Naive thymus-derived CD4-positive, alpha-beta T cell (primary cell): ENCODE measurements around the gene SMYD3. TPM values are rescaled to one million over a fixed set of nuclear protein-coding genes. Genes with fewer than 3 reads are reported as not detected.

Experiments used
- ATAC-seq: fragments of 150-1000 bp; cut with Tn5 transposase; 2 replicates; pipeline ENCODE4 v1.10.0; 2021; ENCODE audit warnings: mild to moderate bottlenecking, moderate library complexity
- CTCF ChIA-PET: fragments of 350-600 bp; sonication (Branson Sonifier 250); formaldehyde crosslinking; loops from one replicate; lab custom pipeline; 2021; ENCODE audit warnings: antibody characterized with exemption; lab: Charles Lee
- POLR2A ChIA-PET: fragments of 350-600 bp; sonication (Branson Sonifier 250); formaldehyde crosslinking; loops from one replicate; lab custom pipeline; 2021; ENCODE audit warnings: antibody characterized with exemption, inconsistent platforms; lab: Charles Lee
- DNase-seq, 9 donors: peaks; one replicate each; pipeline versions ENCODE4 v3.0.0 to v3.0.0-alpha.2; 2020 to 2022; ENCODE audit warnings: mixed read lengths in 1 of 9
- H3K27ac ChIP-seq: one replicate; pipeline ENCODE4 v1.7.0; 2013; ENCODE audit warnings: mild to moderate bottlenecking, low read depth, low read length, moderate library complexity
- H3K27me3 ChIP-seq, 2 donors: one replicate each; pipeline ENCODE4 v1.7.0; 2013; ENCODE audit warnings: low read length in 2 of 2, mild to moderate bottlenecking in 2 of 2, moderate library complexity in 2 of 2; ENCODE audit not compliant: control insufficient read depth in 2 of 2, insufficient read depth in 2 of 2
- H3K36me3 ChIP-seq, 3 experiments: 1 replicate in 2 of 3; 2 replicates in 1 of 3; pipeline ENCODE4 v1.7.0; 2013; ENCODE audit warnings: low read length in 3 of 3, mild to moderate bottlenecking in 3 of 3, moderate library complexity in 1 of 3; ENCODE audit not compliant: insufficient read depth in 3 of 3, control insufficient read depth in 2 of 3
- H3K4me1 ChIP-seq, 2 donors: one replicate each; pipeline ENCODE4 v1.7.0; 2013; ENCODE audit warnings: low read length in 2 of 2, mild to moderate bottlenecking in 2 of 2, moderate library complexity in 1 of 2; ENCODE audit not compliant: control insufficient read depth in 2 of 2, insufficient read depth in 2 of 2
- H3K4me3 ChIP-seq: 2 replicates; pipeline ENCODE4 v1.7.0; 2013; ENCODE audit warnings: mild to moderate bottlenecking, low read length
- H3K9me3 ChIP-seq, 3 experiments: 1 replicate in 2 of 3; 2 replicates in 1 of 3; pipeline ENCODE4 v1.7.0; 2013; ENCODE audit warnings: low read length in 3 of 3; ENCODE audit not compliant: control insufficient read depth in 2 of 3
- H3K27ac Mint-ChIP-seq, 9 donors: one replicate each; pipeline ENCODE4 v1.8.0; 2020 to 2022; ENCODE audit warnings: mixed read lengths in 9 of 9, mild to moderate bottlenecking in 8 of 9, moderate library complexity in 5 of 9, inconsistent platforms in 2 of 9
- H3K27me3 Mint-ChIP-seq, 5 donors: one replicate each; pipeline ENCODE4 v1.8.0; 2021 to 2022; ENCODE audit warnings: mixed read lengths in 5 of 5, mild to moderate bottlenecking in 1 of 5
- H3K36me3 Mint-ChIP-seq, 5 donors: one replicate each; pipeline ENCODE4 v1.8.0; 2020 to 2022; ENCODE audit warnings: mixed read lengths in 5 of 5, mild to moderate bottlenecking in 3 of 5, inconsistent platforms in 1 of 5
- H3K4me1 Mint-ChIP-seq, 7 donors: one replicate each; pipeline ENCODE4 v1.8.0; 2020 to 2022; ENCODE audit warnings: mixed read lengths in 7 of 7, mild to moderate bottlenecking in 3 of 7, inconsistent platforms in 1 of 7
- H3K4me3 Mint-ChIP-seq, 10 donors: one replicate each; pipeline ENCODE4 v1.8.0; 2020 to 2022; ENCODE audit warnings: mild to moderate bottlenecking in 10 of 10, mixed read lengths in 10 of 10, moderate library complexity in 6 of 10, inconsistent platforms in 2 of 10
- H3K9me3 Mint-ChIP-seq, 11 donors: one replicate each; pipeline ENCODE4 v1.8.0; 2020 to 2022; ENCODE audit warnings: mixed read lengths in 11 of 11, mild to moderate bottlenecking in 4 of 11, inconsistent platforms in 1 of 11, moderate library complexity in 1 of 11
- intact Hi-C, 2 donors: fragments of 100-400 bp; cut with micrococcal nuclease; formaldehyde crosslinking; loops; one replicate each; pipeline ENCODE4 v1.15.1; 2023
- polyA plus RNA-seq, 2 donors: library from polyadenylated mRNA; unstranded; fragments of 300-500 nt; fragmentation: Illumina TruSeq; gene quantifications; one replicate each; pipeline ENCODE4 v1.2.3, GENCODE V29; 2021
- total RNA-seq, 6 experiments: library from RNA in 5 of 6; stranded (reverse) in 5 of 6; gene quantifications; 1 replicate in 5 of 6; 2 replicates in 1 of 6; pipeline ENCODE4 v1.2.3 and lab custom pipeline; 2021 to 2026

SMYD3 gene
- total and polyA plus RNA-seq, 7 experiments from 2014 or later = 19.5 to 28.6 (median 24.4) TPM

- CTCF ChIA-PET = no interaction called here
- POLR2A ChIA-PET = no interaction called here
- Histone ChIP-seq H3K27me3 (no peaks in the 10 kb centered on the region), H3K4me1 (no peaks in the 10 kb centered on the region), H3K9me3 (no peaks in the 10 kb centered on the region), H3K27ac (no peak overlapping the region), H3K36me3 (peaks cover 0 to 9% (median 0%) of the 10 kb centered on the region in 3 experiments), H3K4me3 (no peak overlapping the region)
- ATAC-seq = no peak
- Mint-ChIP-seq H3K4me1 (peaks cover 0 to 2% (median 0%) of the 10 kb centered on the region in 7 donors), H3K4me3 (no peak overlapping the region), H3K27ac (no peak overlapping the region), H3K27me3 (no peaks in the 10 kb centered on the region), H3K36me3 (peaks cover 0 to 56% (median 42%) of the 10 kb centered on the region in 5 donors), H3K9me3 (peaks cover 0 to 3% (median 0%) of the 10 kb centered on the region in 11 donors)
- intact Hi-C loops = no loop called here
- no peak for DNase-seq
Measured at GRCh38 chr1:245926888-245927287, 580.2 kb downstream of the SMYD3 start.

DNA sequence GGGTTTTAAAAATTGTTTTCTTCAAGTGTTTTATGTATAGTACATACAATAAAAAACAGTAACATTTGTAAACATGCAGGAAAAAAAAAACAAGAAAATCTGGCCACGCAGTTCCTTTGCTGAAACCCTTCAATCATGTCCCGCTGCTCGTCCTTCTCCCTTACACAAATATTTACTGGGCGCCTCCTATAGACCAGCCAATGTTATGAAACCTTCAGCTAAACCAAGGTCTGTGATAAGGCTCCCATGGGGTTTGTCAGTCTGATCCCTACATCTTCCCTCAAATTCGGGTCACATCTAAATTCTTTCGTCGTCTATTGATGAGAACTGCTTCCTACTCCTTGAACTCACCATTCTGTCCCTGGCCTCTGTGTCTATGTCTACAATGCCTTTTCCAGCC is 583.9 kb downstream of the SMYD3 start:
- peaks cover 0 to 2% (median 0%) of the 10 kb centered on the region in 7 donors for H3K4me1 Mint-ChIP-seq
- H3K9me3 Mint-ChIP-seq = peaks cover 0 to 15% (median 3%) of the 10 kb centered on the region in 11 donors
- peaks cover 0 to 9% (median 0%) of the 10 kb centered on the region in 3 experiments for H3K36me3 ChIP-seq
- no peaks in the 10 kb centered on the region for H3K4me1 ChIP-seq
- POLR2A ChIA-PET = no interaction called here
- peaks cover 0 to 45% (median 42%) of the 10 kb centered on the region in 5 donors for H3K36me3 Mint-ChIP-seq
- no peak for ATAC-seq
- H3K27me3 ChIP-seq = no peaks in the 10 kb centered on the region
- H3K4me3 ChIP-seq = no peak overlapping the region
- CTCF ChIA-PET = interaction anchor here (1.2 kb wide), 1 partner anchor 192 kb away, joined by 3 read pairs; no protein-coding TSS in a partner anchor
- intact Hi-C loops = no loop called here
- no peak for DNase-seq
- no peak overlapping the region for H3K27ac ChIP-seq
- H3K4me3 Mint-ChIP-seq = no peak overlapping the region
- H3K9me3 ChIP-seq = no peaks in the 10 kb centered on the region
- no peak overlapping the region for H3K27ac Mint-ChIP-seq
- H3K27me3 Mint-ChIP-seq = no peaks in the 10 kb centered on the region

- ChIA-PET POLR2A (no interaction called here), CTCF (interaction anchor here (0.5 to 0.6 kb wide), 2 partner anchors 9 to 92 kb away, joined by 3 read pairs; no protein-coding TSS in a partner anchor)
- ATAC-seq (no peak), DNase-seq (no peak)
- peaks cover 0 to 15% (median 3%) of the 10 kb centered on the region in 11 donors for H3K9me3 Mint-ChIP-seq
- Histone ChIP-seq H3K27ac (no peak overlapping the region), H3K9me3 (no peaks in the 10 kb centered on the region), H3K36me3 (no peaks in the 10 kb centered on the region), H3K4me3 (no peak overlapping the region), H3K4me1 (no peaks in the 10 kb centered on the region), H3K27me3 (no peaks in the 10 kb centered on the region)
- H3K4me1 Mint-ChIP-seq = peaks cover 0 to 2% (median 0%) of the 10 kb centered on the region in 7 donors
- intact Hi-C loops = no loop called here
- H3K27ac Mint-ChIP-seq = no peak overlapping the region
- H3K4me3 Mint-ChIP-seq = no peak overlapping the region
- peaks cover 0 to 44% (median 32%) of the 10 kb centered on the region in 5 donors for H3K36me3 Mint-ChIP-seq
- H3K27me3 Mint-ChIP-seq = no peaks in the 10 kb centered on the region
Measured at GRCh38 chr1:245921417-245921816, 585.7 kb downstream of the SMYD3 start.

GRCh38 chr1:245917403-245917802 is 589.7 kb downstream of the SMYD3 start:
- no peak for DNase-seq
- Mint-ChIP-seq H3K27ac (peak overlapping the region in 1 of 9 donors; percentile 42), H3K9me3 (peaks cover 0 to 18% (median 10%) of the 10 kb centered on the region in 11 donors)

GRCh38 chr1:245915841-245916240 is 591.2 kb downstream of the SMYD3 start:
- intact Hi-C loops = no loop called here
- Histone ChIP-seq H3K36me3 (no peaks in the 10 kb centered on the region), H3K4me3 (no peak overlapping the region), H3K4me1 (no peaks in the 10 kb centered on the region), H3K27ac (no peak overlapping the region), H3K9me3 (peaks cover 0 to 3% (median 0%) of the 10 kb centered on the region in 3 experiments), H3K27me3 (no peaks in the 10 kb centered on the region)
- DNase-seq (no peak), ATAC-seq (no peak)
- H3K36me3 Mint-ChIP-seq = peaks cover 4 to 58% (median 40%) of the 10 kb centered on the region in 5 donors
- H3K4me1 Mint-ChIP-seq = peaks cover 0 to 2% (median 0%) of the 10 kb centered on the region in 7 donors
- H3K9me3 Mint-ChIP-seq = peaks cover 0 to 20% (median 10%) of the 10 kb centered on the region in 11 donors
- ChIA-PET POLR2A (interaction anchor here (0.7 kb wide), 1 partner anchor 23 kb away, joined by 3 read pairs; no protein-coding TSS in a partner anchor), CTCF (no interaction called here)
- H3K27me3 Mint-ChIP-seq = no peaks in the 10 kb centered on the region
- no peak overlapping the region for H3K4me3 Mint-ChIP-seq
- no peak overlapping the region for H3K27ac Mint-ChIP-seq

More at GRCh38 chr1:245917403-245917802, 589.7 kb downstream of the SMYD3 start:
- Histone ChIP-seq H3K4me3 (no peak overlapping the region), H3K27me3 (no peaks in the 10 kb centered on the region), H3K36me3 (no peaks in the 10 kb centered on the region), H3K4me1 (no peaks in the 10 kb centered on the region), H3K9me3 (peaks cover 0 to 3% (median 0%) of the 10 kb centered on the region in 3 experiments), H3K27ac (no peak overlapping the region)
- POLR2A ChIA-PET = no interaction called here
- Mint-ChIP-seq H3K27me3 (no peaks in the 10 kb centered on the region), H3K4me3 (no peak overlapping the region), H3K4me1 (peaks cover 0 to 2% (median 0%) of the 10 kb centered on the region in 7 donors), H3K36me3 (peaks cover 4 to 51% (median 30%) of the 10 kb centered on the region in 5 donors)
- intact Hi-C loops = no loop called here
- no peak for ATAC-seq
- CTCF ChIA-PET = no interaction called here

DNA sequence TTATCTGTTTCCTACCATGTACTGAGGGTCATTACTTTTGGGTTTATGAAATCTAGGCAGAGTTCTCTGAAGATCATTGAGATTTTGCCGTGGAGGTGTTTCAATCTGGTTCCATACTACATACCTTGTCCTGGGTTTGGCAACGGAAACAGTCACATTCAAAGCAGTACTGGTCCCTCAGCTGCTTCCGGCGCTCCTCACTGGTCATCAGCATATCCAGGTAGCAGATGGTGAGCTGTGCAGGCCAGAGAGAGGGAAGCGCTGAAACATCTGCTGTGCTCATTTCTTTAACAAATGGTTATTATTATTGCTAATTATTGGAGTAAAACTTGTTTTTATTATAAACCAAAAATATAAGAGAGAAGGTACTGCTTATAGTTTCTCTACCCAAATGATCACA is 591.7 kb downstream of the SMYD3 start:
- H3K27me3 ChIP-seq = no peaks in the 10 kb centered on the region
- CTCF ChIA-PET = no interaction called here
- ATAC-seq = no peak
- Mint-ChIP-seq H3K4me1 (peaks cover 0 to 2% (median 0%) of the 10 kb centered on the region in 7 donors), H3K27me3 (no peaks in the 10 kb centered on the region), H3K9me3 (peaks cover 0 to 18% (median 9%) of the 10 kb centered on the region in 11 donors), H3K27ac (no peak overlapping the region), H3K36me3 (peaks cover 4 to 58% (median 40%) of the 10 kb centered on the region in 5 donors), H3K4me3 (no peak overlapping the region)
- H3K36me3 ChIP-seq = no peaks in the 10 kb centered on the region
- H3K27ac ChIP-seq = no peak overlapping the region
- H3K4me1 ChIP-seq = no peaks in the 10 kb centered on the region
- H3K9me3 ChIP-seq = peaks cover 0 to 3% (median 0%) of the 10 kb centered on the region in 3 experiments
- intact Hi-C loops = no loop called here
- H3K4me3 ChIP-seq = no peak overlapping the region
- DNase-seq = no peak
- POLR2A ChIA-PET = no interaction called here

DNA sequence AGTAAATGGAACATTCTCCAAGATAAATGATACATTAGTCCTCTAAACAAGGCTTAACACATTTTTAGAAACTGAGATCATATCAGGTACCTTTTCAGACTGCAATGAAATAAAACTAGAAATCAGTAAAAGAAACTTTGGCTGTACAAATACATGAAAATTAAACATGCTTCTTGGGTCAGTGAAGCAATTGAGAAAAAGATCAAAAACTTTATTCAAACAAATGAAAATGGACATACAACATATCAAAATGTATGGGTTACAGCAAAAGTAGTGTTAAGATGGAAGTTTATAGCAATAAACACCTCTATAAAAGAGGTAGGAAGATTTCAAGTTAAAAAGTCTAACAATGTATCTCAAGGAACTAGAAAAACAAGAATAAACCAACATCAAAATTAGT is 598.5 kb downstream of the SMYD3 start:
- Mint-ChIP-seq H3K36me3 (peaks cover 0 to 56% (median 28%) of the 10 kb centered on the region in 5 donors), H3K27ac (no peak overlapping the region), H3K9me3 (peaks cover 0 to 10% (median 2%) of the 10 kb centered on the region in 11 donors), H3K4me1 (no peaks in the 10 kb centered on the region), H3K27me3 (no peaks in the 10 kb centered on the region), H3K4me3 (no peak overlapping the region)
- Histone ChIP-seq H3K4me1 (no peaks in the 10 kb centered on the region), H3K36me3 (no peaks in the 10 kb centered on the region), H3K4me3 (no peak overlapping the region), H3K9me3 (no peaks in the 10 kb centered on the region), H3K27me3 (no peaks in the 10 kb centered on the region), H3K27ac (no peak overlapping the region)
- ATAC-seq (no peak), DNase-seq (no peak)
- intact Hi-C loops = no loop called here
- POLR2A ChIA-PET = no interaction called here
- CTCF ChIA-PET = no interaction called here
